Measurements from ENCODE around the gene BICD1.
A peak's percentile ranks its signal among the peaks of the same experiment; 100 is the strongest.
"Not testable (repeated sequence)": the region's sequence is repeated elsewhere in the genome, so short reads cannot be mapped to it uniquely, and the experiment has no call there.

Gene BICD1

GRCh38 chr12:32146074-32146873, 39.6 kb downstream of the BICD1 start:
- DNase-seq (ENCODE audit: low spot score): no peak

GRCh38 chr12:32148372-32148771, 41.7 kb downstream of the BICD1 start:
- DNase-seq (ENCODE audit: low spot score): no peak

GRCh38 chr12:32149489-32149888, 42.8 kb downstream of the BICD1 start:
- DNase-seq (ENCODE audit: low spot score): no peak

- no peak for DNase-seq (ENCODE audit: low spot score)
Measured at GRCh38 chr12:32151086-32151485, 44.4 kb downstream of the BICD1 start.

- no peak for DNase-seq (ENCODE audit: low spot score)
Measured at GRCh38 chr12:32151552-32151951, 44.9 kb downstream of the BICD1 start.

GRCh38 chr12:32155041-32155440, 48.4 kb downstream of the BICD1 start:
- no peak for DNase-seq (ENCODE audit: low spot score)

- DNase-seq (ENCODE audit: low spot score): no peak
Measured at GRCh38 chr12:32155961-32156529, 49.4 kb downstream of the BICD1 start.

GRCh38 chr12:32158525-32158924, 51.9 kb downstream of the BICD1 start:
- DNase-seq (ENCODE audit: low spot score): no peak

GRCh38 chr12:32159381-32159780, 52.7 kb downstream of the BICD1 start:
- DNase-seq (ENCODE audit: low spot score): no peak

- DNase-seq (ENCODE audit: low spot score): no peak
Measured at GRCh38 chr12:32159925-32160324, 53.3 kb downstream of the BICD1 start.

GRCh38 chr12:32161058-32161457, 54.4 kb downstream of the BICD1 start:
- no peak for DNase-seq (ENCODE audit: low spot score)

GRCh38 chr12:32163596-32163995, 56.9 kb downstream of the BICD1 start:
- no peak for DNase-seq (ENCODE audit: low spot score)

GRCh38 chr12:32166510-32166909, 59.9 kb downstream of the BICD1 start:
- DNase-seq (ENCODE audit: low spot score): no peak

GRCh38 chr12:32170437-32170998, 63.9 kb downstream of the BICD1 start:
- DNase-seq (ENCODE audit: low spot score): no peak

GRCh38 chr12:32171211-32171610, 64.6 kb downstream of the BICD1 start:
- no peak for DNase-seq (ENCODE audit: low spot score)

- DNase-seq (ENCODE audit: low spot score): no peak
Measured at GRCh38 chr12:32176606-32177005, 70.0 kb downstream of the BICD1 start.

GRCh38 chr12:32178341-32179010, 71.8 kb downstream of the BICD1 start:
- DNase-seq (ENCODE audit: low spot score): no peak

GRCh38 chr12:32179011-32179395, 72.4 kb downstream of the BICD1 start:
- DNase-seq (ENCODE audit: low spot score): no peak

GRCh38 chr12:32181498-32182175, 75.0 kb downstream of the BICD1 start:
- DNase-seq (ENCODE audit: low spot score): peak; percentile 13

GRCh38 chr12:32183650-32184049, 77.0 kb downstream of the BICD1 start:
- no peak for DNase-seq (ENCODE audit: low spot score)

- not testable (repeated sequence) for DNase-seq (ENCODE audit: low spot score)
Measured at GRCh38 chr12:32187127-32187526, 80.5 kb downstream of the BICD1 start.

GRCh38 chr12:32191445-32191844, 84.8 kb downstream of the BICD1 start:
- DNase-seq (ENCODE audit: low spot score): no peak
